Subcutaneous adipose tissue (tissue), 4 donors: ENCODE data around the gene CNTNAP2. TPM values are rescaled to one million over a fixed set of nuclear protein-coding genes. Genes with fewer than 3 reads are reported as not detected.

Experiments
- total RNA-seq, 4 donors: library from RNA; depleted of rRNA; stranded (reverse); fragments of >200 nt; gene quantifications; one replicate each; pipeline ENCODE4 v1.1.0, GENCODE V29; 2016
- TF ChIP-seq, protein P1 (sequence below): fragments of 450-650 bp; IDR thresholded peaks from one replicate; pipeline ENCODE4 v1.5.1; 2016; ENCODE audit warnings: low read depth, mild to moderate bottlenecking, control low read depth, antibody characterized with exemption, moderate library complexity

The CNTNAP2 gene
- total RNA-seq, 4 donors from 2014 or later, result not detected

DNA sequence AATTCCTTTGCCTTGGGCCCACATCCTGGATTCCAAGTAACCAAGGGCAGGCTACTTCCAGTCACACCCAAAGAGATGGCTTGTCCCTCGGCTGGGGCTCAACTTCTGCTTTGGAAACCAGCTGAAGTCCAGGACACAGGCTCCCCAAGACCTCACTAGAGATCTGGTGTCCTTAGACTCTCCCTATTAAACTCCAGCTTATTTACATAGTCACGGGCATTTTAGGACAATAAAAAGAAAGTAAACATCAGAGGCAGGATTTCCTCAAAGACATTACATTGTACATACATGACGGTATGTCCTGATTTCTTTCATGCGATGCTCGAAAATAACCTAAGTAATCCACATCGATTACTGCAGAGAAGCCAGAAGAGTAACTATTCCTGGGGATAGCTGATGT, 2012.4 kb downstream of the CNTNAP2 start:
- TF ChIP-seq, protein P1, sequence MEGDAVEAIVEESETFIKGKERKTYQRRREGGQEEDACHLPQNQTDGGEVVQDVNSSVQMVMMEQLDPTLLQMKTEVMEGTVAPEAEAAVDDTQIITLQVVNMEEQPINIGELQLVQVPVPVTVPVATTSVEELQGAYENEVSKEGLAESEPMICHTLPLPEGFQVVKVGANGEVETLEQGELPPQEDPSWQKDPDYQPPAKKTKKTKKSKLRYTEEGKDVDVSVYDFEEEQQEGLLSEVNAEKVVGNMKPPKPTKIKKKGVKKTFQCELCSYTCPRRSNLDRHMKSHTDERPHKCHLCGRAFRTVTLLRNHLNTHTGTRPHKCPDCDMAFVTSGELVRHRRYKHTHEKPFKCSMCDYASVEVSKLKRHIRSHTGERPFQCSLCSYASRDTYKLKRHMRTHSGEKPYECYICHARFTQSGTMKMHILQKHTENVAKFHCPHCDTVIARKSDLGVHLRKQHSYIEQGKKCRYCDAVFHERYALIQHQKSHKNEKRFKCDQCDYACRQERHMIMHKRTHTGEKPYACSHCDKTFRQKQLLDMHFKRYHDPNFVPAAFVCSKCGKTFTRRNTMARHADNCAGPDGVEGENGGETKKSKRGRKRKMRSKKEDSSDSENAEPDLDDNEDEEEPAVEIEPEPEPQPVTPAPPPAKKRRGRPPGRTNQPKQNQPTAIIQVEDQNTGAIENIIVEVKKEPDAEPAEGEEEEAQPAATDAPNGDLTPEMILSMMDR, result no peak

DNA sequence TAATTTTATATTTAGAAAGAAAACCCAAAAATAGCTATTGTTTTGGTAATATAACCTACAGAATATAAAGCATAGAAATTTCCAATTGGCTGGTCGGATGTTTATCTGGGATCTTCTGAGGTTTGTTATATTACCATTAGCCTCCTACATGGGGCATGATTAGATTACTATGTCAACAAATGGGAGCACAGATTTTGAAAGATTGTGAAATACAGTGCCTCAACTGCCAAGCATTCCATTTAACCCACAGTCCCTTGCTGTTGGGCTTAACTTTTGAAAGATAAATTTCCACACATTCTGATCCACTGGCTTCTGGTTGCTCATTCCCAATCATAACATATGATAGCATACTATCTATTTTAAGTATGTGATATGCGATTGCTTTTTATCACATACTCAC, 2018.5 kb downstream of the CNTNAP2 start:
- TF ChIP-seq, protein P1, result no peak

DNA sequence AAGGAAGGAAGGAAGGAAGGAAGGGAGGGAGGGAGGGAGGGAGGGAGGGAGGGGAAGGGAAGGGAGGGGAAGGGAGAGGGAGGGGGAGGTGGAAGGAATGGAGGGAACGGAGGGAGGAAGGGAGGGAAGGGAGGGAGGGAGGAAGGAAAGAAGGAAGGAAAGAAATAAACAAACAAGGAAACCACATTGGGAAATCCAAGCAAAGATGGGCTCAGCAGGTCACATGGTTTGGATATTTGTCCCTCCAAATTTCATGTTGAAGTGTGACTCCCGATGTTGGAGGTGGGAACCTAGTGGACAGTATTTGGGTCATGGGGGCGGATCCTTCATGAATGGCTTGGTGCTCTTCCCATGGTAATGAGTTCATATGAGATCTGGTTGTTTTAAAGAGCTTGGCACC, 2019.4 kb downstream of the CNTNAP2 start:
- TF ChIP-seq, protein P1, result no peak

DNA sequence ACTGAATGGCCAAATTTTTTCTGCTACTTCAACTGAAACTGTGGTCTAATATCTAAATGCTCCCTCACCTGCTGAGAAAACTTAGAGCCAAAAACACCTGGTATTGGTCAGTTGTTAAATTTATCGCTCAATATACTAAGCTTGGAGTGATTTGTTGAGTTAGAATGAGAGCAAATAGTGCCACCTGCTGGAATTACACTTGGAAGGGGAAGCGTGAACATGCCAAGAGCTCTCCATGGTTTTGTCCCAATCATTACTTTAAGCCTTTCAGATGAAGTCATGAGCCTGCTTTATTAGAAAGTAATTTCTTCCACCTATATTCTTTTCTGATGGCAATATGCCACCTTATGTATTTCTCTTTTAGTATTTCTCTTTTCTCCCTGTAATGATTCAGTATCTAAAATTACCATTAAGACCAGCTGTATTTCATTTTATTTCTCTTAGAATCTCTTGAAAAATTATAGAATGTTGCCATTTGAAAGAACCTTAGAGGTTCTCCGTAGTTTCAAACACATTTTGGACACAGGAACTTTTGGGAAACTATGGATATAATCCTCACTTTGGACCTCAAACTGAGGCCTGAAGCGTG, 2026.2 kb downstream of the CNTNAP2 start:
- TF ChIP-seq, protein P1, result no peak

DNA sequence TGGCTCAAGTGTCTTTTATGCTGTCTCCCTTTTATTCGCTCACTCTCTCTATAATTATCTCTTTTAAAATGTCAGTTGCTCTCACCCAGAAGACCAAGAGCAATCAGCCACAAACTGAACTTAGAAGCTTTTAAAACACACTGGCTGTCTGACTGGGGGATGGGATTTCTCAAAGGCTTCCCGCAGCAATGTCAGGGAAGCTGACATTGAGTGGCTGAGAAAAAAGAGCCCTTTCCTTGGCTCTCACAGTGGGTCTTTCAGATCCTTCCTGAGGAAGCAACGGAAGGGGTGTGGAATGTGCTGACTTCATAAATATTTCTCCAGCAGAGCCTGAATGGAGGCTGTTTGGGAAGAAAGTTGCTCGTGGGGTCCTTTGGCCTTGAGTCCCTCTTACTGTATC, 2028.2 kb downstream of the CNTNAP2 start:
- TF ChIP-seq, protein P1, result no peak

DNA sequence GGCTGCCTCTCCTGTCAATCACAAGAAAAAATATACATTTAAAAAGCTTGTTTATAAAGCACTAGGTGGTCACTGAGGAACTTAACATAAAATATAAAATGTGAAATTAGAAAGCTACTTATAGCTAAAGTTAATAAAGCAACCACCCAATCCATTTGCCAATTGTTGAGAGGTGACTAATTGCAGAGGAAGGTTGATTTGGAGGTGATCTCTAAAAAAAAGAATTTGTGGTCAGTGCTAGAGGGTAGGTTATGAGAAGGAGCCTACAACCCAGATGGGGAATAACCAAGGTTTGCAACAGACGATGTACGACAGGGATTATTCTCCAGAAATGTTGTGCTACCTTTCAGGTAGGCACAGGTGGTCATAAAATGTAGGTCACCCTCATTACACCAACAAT, 2029.7 kb downstream of the CNTNAP2 start:
- TF ChIP-seq, protein P1, result no peak

DNA sequence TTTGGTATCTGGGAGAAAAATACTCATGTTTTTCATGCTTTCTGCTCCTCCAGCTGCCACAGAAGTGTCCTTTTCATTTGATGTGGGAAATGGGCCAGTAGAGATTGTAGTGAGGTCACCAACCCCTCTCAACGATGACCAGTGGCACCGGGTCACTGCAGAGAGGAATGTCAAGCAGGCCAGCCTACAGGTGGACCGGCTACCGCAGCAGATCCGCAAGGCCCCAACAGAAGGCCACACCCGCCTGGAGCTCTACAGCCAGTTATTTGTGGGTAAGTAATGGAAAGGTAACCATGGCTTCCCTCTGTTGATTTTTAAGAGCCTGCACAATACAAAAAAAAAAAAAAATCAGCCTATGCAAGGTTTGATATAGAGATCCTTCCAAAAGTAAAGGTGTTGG, 2030.8 kb downstream of the CNTNAP2 start:
- TF ChIP-seq, protein P1, result no peak
